Psoas muscle (tissue), 8 donors: Measurements from ENCODE around the gene SERPINA3. TPM values are rescaled to one million over a fixed set of nuclear protein-coding genes. Genes with fewer than 3 reads are reported as not detected.

Source experiments
- ATAC-seq, 4 donors: fragments of 200-7000 bp; cut with Tn5 transposase; one replicate each; pipeline ENCODE4 v1.9.1; 2020; ENCODE audit warnings: moderate library complexity in 3 of 4, mild to moderate bottlenecking in 2 of 4
- DNase-seq, 2 donors: peaks; one replicate each; pipeline ENCODE4 v3.0.0-alpha.2; 2020
- H3K27ac ChIP-seq: fragments of 200-600 bp; one replicate; pipeline ENCODE4 v1.8.0; 2022
- H3K27me3 ChIP-seq, 3 donors: fragments of 200-600 bp in 1 of 3; one replicate each; pipeline versions ENCODE4 v1.6.1 to v1.8.0; 2013 to 2022; ENCODE audit warnings: low read length in 2 of 3, mild to moderate bottlenecking in 2 of 3, moderate library complexity in 1 of 3; ENCODE audit not compliant: insufficient read depth in 3 of 3
- H3K36me3 ChIP-seq, 2 donors: fragments of 200-600 bp in 1 of 2; one replicate each; pipeline versions ENCODE4 v1.6.1 to v1.8.0; 2013 to 2022; ENCODE audit warnings: low read depth in 1 of 2, mild to moderate bottlenecking in 1 of 2, moderate library complexity in 1 of 2; ENCODE audit not compliant: insufficient read depth in 1 of 2
- H3K4me1 ChIP-seq: fragments of 200-600 bp; one replicate; pipeline ENCODE4 v1.8.0; 2022
- H3K4me3 ChIP-seq: fragments of 200-600 bp; one replicate; pipeline ENCODE4 v1.8.0; 2022; ENCODE audit warnings: mild to moderate bottlenecking
- H3K9me3 ChIP-seq: fragments of 200-600 bp; one replicate; pipeline ENCODE4 v1.8.0; 2022
- CTCF ChIP-seq: fragments of 200-600 bp; IDR thresholded peaks from one replicate; pipeline ENCODE4 v1.8.0; 2022; ENCODE audit warnings: antibody characterized with exemption
- WGBS, 3 donors: extraction: QIAGEN DNeasy Blood & Tissue Kit; methylation state at CpG; one replicate each; pipeline versions ENCODE4 v1.1.6 to v1.1.7; 2013; 5-methylcytosine and 5-hydroxymethylcytosine counted together
- intact Hi-C, 2 donors: fragments of 100-400 bp; cut with DNase I; formaldehyde crosslinking; loops; one replicate each; pipeline versions ENCODE4 v1.11.0 to v1.14.2; 2022
- polyA plus RNA-seq, 3 donors: library from polyadenylated mRNA; stranded (reverse); fragments of 200-250 nt; gene quantifications; one replicate each; pipeline ENCODE4 v1.2.3, GENCODE V29; 2013
- total RNA-seq, 4 donors: library from RNA; stranded (reverse); fragmentation: NEBNext Ultra II Directional in 2 of 4; extraction: Animal tissue kit (Norgen Biotek cat#: 25700) in 2 of 4; gene quantifications; one replicate each; pipeline versions ENCODE4 v1.2.1 to v1.2.4, GENCODE V29; 2021 to 2023
- donor health status: healthy with polysubstance abuse.
- donor health status: DM: no; HTN: no; CAD: no; lungs with moderate emphysema.
- donor health status: Bipolar disorder and iron deficiency.
- donor health status: healthy.
- donor health status: DM: yes; HTN: yes; CAD: no.
- donor health status: DM: no; HTN: no; CAD: no.
- donor health status: DM: no; HTN: no; CAD: no.
- donor health status: DM: yes; HTN: yes; CAD: no.

SERPINA3 gene
- total and polyA plus RNA-seq, 7 donors: 5.5 to 1,141 (median 186) TPM

- Histone ChIP-seq H3K27ac (no peak overlapping the region), H3K36me3 (no peaks in the 10 kb centered on the region), H3K9me3 (no peaks in the 10 kb centered on the region), H3K27me3 (peaks cover 0 to 2% (median 0%) of the 10 kb centered on the region in 3 donors), H3K4me3 (no peak overlapping the region), H3K4me1 (peaks cover 4% of the 10 kb centered on the region)
- TF ChIP-seq CTCF: no peak
- ATAC-seq: no peak
- 70 to 90% (median 86%) methylated on average over 2 of the region's 2 CpGs for WGBS, 3 donors
- no peak for DNase-seq
- intact Hi-C loops: no loop called here
Observed at GRCh38 chr14:94595912-94596311, 16.3 kb upstream of the SERPINA3 start.

- no peak for DNase-seq
- peaks cover 4% of the 10 kb centered on the region for H3K4me1 ChIP-seq
- WGBS, 3 donors: 81 to 87% (median 83%) methylated on average over 9 of the region's 9 CpGs
Observed at GRCh38 chr14:94596361-94596760, 15.8 kb upstream of the SERPINA3 start.

GRCh38 chr14:94597788-94598187 is 14.4 kb upstream of the SERPINA3 start:
- Histone ChIP-seq H3K9me3 (no peaks in the 10 kb centered on the region), H3K27ac (no peak overlapping the region), H3K4me3 (no peak overlapping the region), H3K36me3 (no peaks in the 10 kb centered on the region), H3K4me1 (peaks cover 15% of the 10 kb centered on the region), H3K27me3 (no peaks in the 10 kb centered on the region)
- DNase-seq: no peak
- ATAC-seq: no peak
- 86 to 92% (median 89%) methylated on average over 5 of the region's 5 CpGs for WGBS, 3 donors
- no peak for TF ChIP-seq CTCF
- intact Hi-C loops: no loop called here

More at GRCh38 chr14:94596361-94596760, 15.8 kb upstream of the SERPINA3 start:
- Histone ChIP-seq H3K36me3 (no peaks in the 10 kb centered on the region), H3K9me3 (no peaks in the 10 kb centered on the region), H3K27me3 (no peaks in the 10 kb centered on the region), H3K4me3 (no peak overlapping the region), H3K27ac (no peak overlapping the region)
- intact Hi-C loops: no loop called here
- ATAC-seq: no peak
- no peak for TF ChIP-seq CTCF

GRCh38 chr14:94598506-94598815 is 13.7 kb upstream of the SERPINA3 start:
- intact Hi-C loops: no loop called here
- ATAC-seq (no peak), DNase-seq (no peak)
- H3K4me1 ChIP-seq: peaks cover 15% of the 10 kb centered on the region
- 80 to 81% (median 81%) methylated on average over 7 of the region's 7 CpGs for WGBS, 3 donors
- H3K4me3 ChIP-seq: no peak overlapping the region
- H3K27ac ChIP-seq: no peak overlapping the region
- H3K36me3 ChIP-seq: no peaks in the 10 kb centered on the region
- no peaks in the 10 kb centered on the region for H3K9me3 ChIP-seq
- H3K27me3 ChIP-seq: no peaks in the 10 kb centered on the region
- TF ChIP-seq CTCF: no peak
